A673 (cell line): ENCODE data around the gene GARIN1A. TPM values are rescaled to one million over a fixed set of nuclear protein-coding genes. Genes with fewer than 3 reads are reported as not detected.
"Not testable (repeated sequence)": the region's sequence is repeated elsewhere in the genome, so short reads cannot be mapped to it uniquely, and the experiment has no call there.

Experiments used
- BruUV-seq: library from RNA; stranded (reverse); fragments of 400-500 nt; replicated peaks from 2 replicates; lab custom pipeline; 2021; lab: Mats Ljungman, UMichigan
- CTCF ChIA-PET: fragments of 300-600 bp; sonication (Branson Sonifier 250); formaldehyde crosslinking; loops from one replicate; lab custom pipeline; 2022; ENCODE audit warnings: antibody characterized with exemption; lab: Charles Lee
- POLR2A ChIA-PET: fragments of 300-600 bp; sonication (Branson Sonifier 250); formaldehyde crosslinking; loops from one replicate; lab custom pipeline; 2022; ENCODE audit warnings: antibody characterized with exemption; ENCODE audit not compliant: low non-redundant PET; lab: Charles Lee
- DNase-seq: peaks from one replicate; pipeline ENCODE4 v3.0.0-alpha.2; 2015; ENCODE audit warnings: low spot score
- H3K27ac ChIP-seq: fragments of 200-600 bp; sonication (generic); 2 replicates; pipeline ENCODE4 v1.5.1; 2016; ENCODE audit warnings: mixed run types, low read depth, mild to moderate bottlenecking, mixed read lengths, antibody characterized with exemption, low read length; ENCODE audit not compliant: poor library complexity, severe bottlenecking
- H3K27me3 ChIP-seq: fragments of 200-600 bp; sonication (generic); replicated peaks from 2 replicates; pipeline ENCODE4 v1.6.1; 2017; ENCODE audit warnings: mixed run types, low read depth, mild to moderate bottlenecking, mixed read lengths, antibody characterized with exemption, low read length; ENCODE audit not compliant: insufficient read depth, poor library complexity
- H3K36me3 ChIP-seq: fragments of 200-600 bp; sonication (generic); 2 replicates; pipeline ENCODE4 v1.6.1; 2016; ENCODE audit warnings: mixed run types, mild to moderate bottlenecking, mixed read lengths, antibody characterized with exemption, low read length; ENCODE audit not compliant: insufficient read depth, poor library complexity, severe bottlenecking
- H3K4me1 ChIP-seq: fragments of 200-600 bp; sonication (generic); 2 replicates; pipeline ENCODE4 v1.6.1; 2017; ENCODE audit warnings: mixed run types, mild to moderate bottlenecking, mixed read lengths, antibody characterized with exemption, low read length; ENCODE audit not compliant: insufficient read depth, poor library complexity, severe bottlenecking
- H3K4me3 ChIP-seq: fragments of 200-600 bp; sonication (generic); 2 replicates; pipeline ENCODE4 v1.5.1; 2016; ENCODE audit warnings: low read depth, mixed run types, mild to moderate bottlenecking, mixed read lengths, low read length; ENCODE audit not compliant: poor library complexity, severe bottlenecking
- H3K9me3 ChIP-seq: fragments of 200-600 bp; sonication (generic); 2 replicates; pipeline ENCODE4 v1.6.1; 2016; ENCODE audit warnings: mixed run types, low read depth, mild to moderate bottlenecking, mixed read lengths, antibody characterized with exemption, low read length; ENCODE audit not compliant: poor library complexity, severe bottlenecking
- EZH2 ChIP-seq: fragments of 200-600 bp; sonication (generic); IDR thresholded peaks from 2 replicates; pipeline ENCODE4 v1.6.1; 2017; ENCODE audit warnings: borderline replicate concordance, low read depth, mild to moderate bottlenecking, mixed read lengths, antibody characterized with exemption, low read length; ENCODE audit not compliant: poor library complexity, severe bottlenecking
- intact Hi-C: fragments of 100-400 bp; cut with micrococcal nuclease; formaldehyde crosslinking; loops from one replicate; pipeline ENCODE4 v1.10.0; 2022; ENCODE audit not compliant: unreplicated experiment
- total RNA-seq: library from RNA; stranded (reverse); gene quantifications from 2 replicates; pipeline ENCODE4 v1.2.3, GENCODE V29; 2021
- TF ChIP-seq, protein P1 (sequence below): fragments of 300-800, 200-600 bp; sonication (generic); conservative IDR thresholded peaks from 2 replicates; pipeline ENCODE4 v1.5.1; 2017; ENCODE audit warnings: low read depth, mild to moderate bottlenecking, antibody characterized with exemption, low read length, moderate library complexity, mixed read lengths

GARIN1A gene
- total RNA-seq, 1 experiment from 2014 or later, result 1.8 TPM

DNA sequence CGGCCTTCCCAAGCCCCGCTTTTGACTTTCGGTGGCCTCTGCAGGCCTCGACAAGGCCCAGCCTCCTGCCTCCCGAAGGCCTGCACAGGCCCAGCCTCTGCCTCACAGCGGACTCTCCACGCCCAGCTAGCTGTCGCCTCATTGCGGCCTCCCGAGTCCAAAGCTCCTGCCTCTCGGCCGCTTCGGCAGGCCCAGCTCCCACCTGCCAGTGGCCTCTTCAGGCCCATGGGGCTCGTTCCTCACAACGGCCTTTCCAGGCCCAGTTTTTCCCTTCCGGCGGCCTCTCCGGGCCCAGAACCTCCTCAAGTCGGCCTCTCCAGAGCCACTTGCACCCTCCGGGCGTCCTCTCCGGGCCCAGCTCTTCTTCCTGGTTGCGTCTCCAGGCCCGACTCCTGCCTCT lies 19.5 kb upstream of the GARIN1A start:
- intact Hi-C loops, DNase-seq, H3K9me3 ChIP-seq, CTCF ChIA-PET, H3K4me1 ChIP-seq, H3K4me3 ChIP-seq, BruUV-seq, H3K27me3 ChIP-seq, H3K27ac ChIP-seq, H3K36me3 ChIP-seq, POLR2A ChIA-PET: not testable (repeated sequence)

DNA sequence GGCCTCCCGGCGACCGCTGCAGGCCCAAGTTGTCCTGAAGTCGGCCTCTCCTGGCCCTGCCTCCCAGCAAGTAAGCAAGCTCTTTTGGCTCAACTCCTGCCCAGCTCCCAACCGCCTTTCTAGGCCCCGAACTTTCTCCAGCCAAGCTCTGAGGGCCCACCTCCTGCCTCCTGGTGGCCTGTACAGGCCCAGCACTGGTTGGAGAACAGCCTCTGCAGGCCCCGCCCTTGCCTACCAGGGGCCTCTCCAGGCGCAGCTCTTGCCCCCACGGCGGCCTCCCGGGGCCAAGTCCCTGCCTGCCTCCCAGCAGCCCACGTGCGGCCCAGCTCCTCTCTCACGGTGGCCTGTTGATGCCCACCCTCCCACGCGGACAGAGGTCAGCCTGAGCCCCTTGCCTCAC lies 18.9 kb upstream of the GARIN1A start:
- H3K27ac ChIP-seq, CTCF ChIA-PET: not testable (repeated sequence)

DNA sequence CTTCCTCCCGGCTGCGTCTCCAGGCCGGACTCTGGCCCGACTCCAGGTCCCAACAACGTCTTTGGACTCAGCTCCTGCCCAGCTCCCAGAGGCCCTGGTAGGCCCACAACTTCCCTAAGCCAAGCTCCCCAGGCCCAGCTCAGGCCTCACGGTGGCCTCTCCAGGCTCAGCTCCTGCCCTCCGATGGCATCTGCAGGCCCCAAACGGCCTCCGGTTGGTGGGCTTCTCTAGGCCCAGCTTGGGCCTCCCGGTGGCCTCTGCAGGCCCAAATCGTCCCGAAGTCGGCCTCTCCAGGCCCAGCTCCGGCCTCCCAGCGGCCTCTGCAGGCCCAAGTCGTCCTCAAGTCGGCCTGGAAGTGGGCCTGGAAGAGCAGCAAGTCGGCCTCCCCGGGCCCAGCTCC lies 18.0 kb upstream of the GARIN1A start:
- H3K27me3 ChIP-seq, H3K27ac ChIP-seq, BruUV-seq, POLR2A ChIA-PET, H3K4me1 ChIP-seq, intact Hi-C loops, H3K9me3 ChIP-seq, H3K36me3 ChIP-seq, H3K4me3 ChIP-seq, CTCF ChIA-PET, DNase-seq: not testable (repeated sequence)

More for the DNA sequence above, 18.9 kb upstream of the GARIN1A start:
- H3K4me3 ChIP-seq, H3K9me3 ChIP-seq, intact Hi-C loops, BruUV-seq, DNase-seq, H3K36me3 ChIP-seq, H3K27me3 ChIP-seq, H3K4me1 ChIP-seq, POLR2A ChIA-PET: not testable (repeated sequence)

DNA sequence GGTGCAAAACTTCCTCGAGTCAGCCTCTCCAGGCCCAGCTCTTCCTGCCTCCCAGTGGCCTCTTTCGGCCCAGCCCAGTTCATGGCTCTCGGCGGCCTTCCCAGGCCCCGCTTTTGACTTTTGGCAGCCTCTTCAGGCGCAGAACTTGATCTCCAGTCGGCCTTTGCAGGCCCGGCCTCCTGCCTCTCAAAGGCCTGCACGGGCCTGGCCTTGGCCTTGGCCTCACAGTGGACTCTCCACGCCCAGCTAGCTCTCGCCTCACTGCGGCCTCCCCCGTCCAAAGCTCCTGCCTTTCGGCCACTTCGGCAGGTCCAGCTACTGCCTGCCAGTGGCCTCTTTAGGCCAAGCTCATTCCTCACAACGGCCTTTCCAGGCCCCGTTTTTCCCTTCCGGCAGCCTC lies 17.6 kb upstream of the GARIN1A start:
- H3K27ac ChIP-seq, intact Hi-C loops, BruUV-seq, H3K4me1 ChIP-seq, H3K4me3 ChIP-seq, DNase-seq, POLR2A ChIA-PET, H3K9me3 ChIP-seq, CTCF ChIA-PET, H3K27me3 ChIP-seq, H3K36me3 ChIP-seq: not testable (repeated sequence)

DNA sequence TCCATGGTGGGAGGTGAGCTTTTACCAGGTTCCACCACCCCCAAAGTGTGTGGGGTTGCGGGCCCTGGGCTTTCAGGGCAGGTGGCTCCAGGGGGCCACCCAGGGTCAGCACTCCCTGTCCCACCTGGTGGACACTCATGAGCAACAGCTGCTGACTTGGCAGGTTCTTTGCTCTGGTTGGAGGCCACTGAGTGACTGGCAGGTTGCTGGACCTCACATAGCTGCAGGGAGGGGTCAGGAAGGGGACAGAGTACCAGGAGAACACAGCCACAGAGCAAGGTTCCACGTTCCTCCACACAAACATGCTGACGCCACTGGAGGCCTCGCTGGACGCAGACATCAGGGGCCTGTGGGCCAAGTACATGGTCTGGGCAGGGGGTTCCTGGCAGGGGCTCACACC lies 13.7 kb upstream of the GARIN1A start:
- H3K4me3 ChIP-seq, BruUV-seq, intact Hi-C loops, CTCF ChIA-PET, H3K36me3 ChIP-seq, H3K27ac ChIP-seq, H3K27me3 ChIP-seq, DNase-seq, H3K4me1 ChIP-seq, POLR2A ChIA-PET: not testable (repeated sequence)
- peaks cover 11% of the 10 kb centered on the region for H3K9me3 ChIP-seq

DNA sequence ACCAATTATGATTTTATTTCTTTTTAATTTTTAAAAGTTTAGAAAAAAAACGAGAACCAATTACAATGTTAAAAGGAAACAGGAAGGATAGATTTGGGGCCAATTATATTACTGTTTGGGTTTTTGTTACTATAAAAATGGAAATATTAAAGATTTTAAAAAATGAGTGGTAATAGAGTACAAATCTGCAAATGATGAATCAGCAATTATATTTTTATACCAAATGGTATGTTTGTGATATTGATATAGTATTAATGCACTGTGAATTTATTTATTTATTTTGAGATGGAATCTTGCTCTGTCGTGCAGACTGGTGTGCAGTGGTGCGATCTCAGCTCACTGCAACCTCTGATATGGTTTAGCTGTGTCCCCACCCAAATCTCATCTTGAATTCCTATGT lies 11.5 kb upstream of the GARIN1A start:
- no peak overlapping the region for H3K4me3 ChIP-seq
- H3K36me3 ChIP-seq, result no peaks in the 10 kb centered on the region
- peaks cover 9% of the 10 kb centered on the region for H3K4me1 ChIP-seq
- intact Hi-C loops, result no loop called here
- no TSS peak for BruUV-seq
- POLR2A ChIA-PET, result no interaction called here
- CTCF ChIA-PET, result no interaction called here
- peaks cover 11% of the 10 kb centered on the region for H3K9me3 ChIP-seq
- no peaks in the 10 kb centered on the region for H3K27me3 ChIP-seq
- DNase-seq, result no peak
- no peak overlapping the region for H3K27ac ChIP-seq
- no peak for TF ChIP-seq EZH2
- TF ChIP-seq, protein P1, sequence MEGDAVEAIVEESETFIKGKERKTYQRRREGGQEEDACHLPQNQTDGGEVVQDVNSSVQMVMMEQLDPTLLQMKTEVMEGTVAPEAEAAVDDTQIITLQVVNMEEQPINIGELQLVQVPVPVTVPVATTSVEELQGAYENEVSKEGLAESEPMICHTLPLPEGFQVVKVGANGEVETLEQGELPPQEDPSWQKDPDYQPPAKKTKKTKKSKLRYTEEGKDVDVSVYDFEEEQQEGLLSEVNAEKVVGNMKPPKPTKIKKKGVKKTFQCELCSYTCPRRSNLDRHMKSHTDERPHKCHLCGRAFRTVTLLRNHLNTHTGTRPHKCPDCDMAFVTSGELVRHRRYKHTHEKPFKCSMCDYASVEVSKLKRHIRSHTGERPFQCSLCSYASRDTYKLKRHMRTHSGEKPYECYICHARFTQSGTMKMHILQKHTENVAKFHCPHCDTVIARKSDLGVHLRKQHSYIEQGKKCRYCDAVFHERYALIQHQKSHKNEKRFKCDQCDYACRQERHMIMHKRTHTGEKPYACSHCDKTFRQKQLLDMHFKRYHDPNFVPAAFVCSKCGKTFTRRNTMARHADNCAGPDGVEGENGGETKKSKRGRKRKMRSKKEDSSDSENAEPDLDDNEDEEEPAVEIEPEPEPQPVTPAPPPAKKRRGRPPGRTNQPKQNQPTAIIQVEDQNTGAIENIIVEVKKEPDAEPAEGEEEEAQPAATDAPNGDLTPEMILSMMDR, result no peak
